ENCODE results near the gene RAB33A. TPM values are rescaled to one million over a fixed set of nuclear protein-coding genes. Genes with fewer than 3 reads are reported as not detected.

Gene RAB33A
- total RNA-seq, 1 donor from 2014 or later, result 1.6 TPM

- Histone ChIP-seq H3K27ac (ENCODE audit: low read depth, low read length) (no peak overlapping the region), H3K4me3 (ENCODE audit: low read length in 3 of 3) (peak overlapping the region; percentile 48 to 67 (median 65)), H3K4me1 (ENCODE audit: control insufficient read depth in 3 of 3, insufficient read depth in 3 of 3, low read length in 3 of 3) (peaks cover 12 to 28% (median 18%) of the 10 kb centered on the region in 3 donors), H3K9me3 (ENCODE audit: control insufficient read depth in 3 of 3, low read length in 3 of 3) (no peaks in the 10 kb centered on the region), H3K27me3 (ENCODE audit: control insufficient read depth in 3 of 3, insufficient read depth in 3 of 3, low read length in 3 of 3) (peaks cover 0 to 13% (median 0%) of the 10 kb centered on the region in 3 donors), H3K9ac (ENCODE audit: low read depth in 1 of 3, low read length in 3 of 3) (peak overlapping the region in 1 of 3 donors; percentile 45), H3K36me3 (ENCODE audit: control insufficient read depth in 3 of 3, insufficient read depth in 3 of 3, low read length in 3 of 3) (no peaks in the 10 kb centered on the region)
Measured at GRCh38 chrX:130170752-130171445, 863 bp upstream of the RAB33A start.

GRCh38 chrX:130172127-130172845 lies 524 bp downstream of the RAB33A start:
- no peaks in the 10 kb centered on the region for H3K36me3 ChIP-seq (ENCODE audit: control insufficient read depth in 3 of 3, insufficient read depth in 3 of 3, low read length in 3 of 3)
- peaks cover 0 to 20% (median 0%) of the 10 kb centered on the region in 3 donors for H3K27me3 ChIP-seq (ENCODE audit: control insufficient read depth in 3 of 3, insufficient read depth in 3 of 3, low read length in 3 of 3)
- H3K9me3 ChIP-seq (ENCODE audit: control insufficient read depth in 3 of 3, low read length in 3 of 3), result no peaks in the 10 kb centered on the region
- H3K4me3 ChIP-seq (ENCODE audit: low read length in 3 of 3), result peak overlapping the region; percentile 54 to 67 (median 65)
- H3K27ac ChIP-seq (ENCODE audit: low read depth, low read length), result peak overlapping the region; percentile 55
- H3K4me1 ChIP-seq (ENCODE audit: control insufficient read depth in 3 of 3, insufficient read depth in 3 of 3, low read length in 3 of 3), result peaks cover 6 to 17% (median 10%) of the 10 kb centered on the region in 3 donors
- peak overlapping the region in 1 of 3 donors; percentile 45 for H3K9ac ChIP-seq (ENCODE audit: low read depth in 1 of 3, low read length in 3 of 3)

- Histone ChIP-seq H3K36me3 (ENCODE audit: control insufficient read depth in 3 of 3, insufficient read depth in 3 of 3, low read length in 3 of 3) (no peaks in the 10 kb centered on the region), H3K4me1 (ENCODE audit: control insufficient read depth in 3 of 3, insufficient read depth in 3 of 3, low read length in 3 of 3) (peaks cover 6 to 17% (median 10%) of the 10 kb centered on the region in 3 donors), H3K27ac (ENCODE audit: low read depth, low read length) (peak overlapping the region; percentile 55), H3K9me3 (ENCODE audit: control insufficient read depth in 3 of 3, low read length in 3 of 3) (no peaks in the 10 kb centered on the region), H3K9ac (ENCODE audit: low read depth in 1 of 3, low read length in 3 of 3) (no peak overlapping the region), H3K27me3 (ENCODE audit: control insufficient read depth in 3 of 3, insufficient read depth in 3 of 3, low read length in 3 of 3) (peaks cover 0 to 22% (median 0%) of the 10 kb centered on the region in 3 donors), H3K4me3 (ENCODE audit: low read length in 3 of 3) (no peak overlapping the region)
Measured at GRCh38 chrX:130173190-130173895, 1.6 kb downstream of the RAB33A start.

- Histone ChIP-seq H3K9ac (ENCODE audit: low read depth in 1 of 3, low read length in 3 of 3) (no peak overlapping the region), H3K4me3 (ENCODE audit: low read length in 3 of 3) (no peak overlapping the region), H3K36me3 (ENCODE audit: control insufficient read depth in 3 of 3, insufficient read depth in 3 of 3, low read length in 3 of 3) (no peaks in the 10 kb centered on the region), H3K9me3 (ENCODE audit: control insufficient read depth in 3 of 3, low read length in 3 of 3) (no peaks in the 10 kb centered on the region), H3K4me1 (ENCODE audit: control insufficient read depth in 3 of 3, insufficient read depth in 3 of 3, low read length in 3 of 3) (peaks cover 6 to 17% (median 10%) of the 10 kb centered on the region in 3 donors), H3K27me3 (ENCODE audit: control insufficient read depth in 3 of 3, insufficient read depth in 3 of 3, low read length in 3 of 3) (peaks cover 0 to 22% (median 0%) of the 10 kb centered on the region in 3 donors), H3K27ac (ENCODE audit: low read depth, low read length) (peak overlapping the region; percentile 55)
Measured at GRCh38 chrX:130174045-130174704, 2.4 kb downstream of the RAB33A start.

DNA sequence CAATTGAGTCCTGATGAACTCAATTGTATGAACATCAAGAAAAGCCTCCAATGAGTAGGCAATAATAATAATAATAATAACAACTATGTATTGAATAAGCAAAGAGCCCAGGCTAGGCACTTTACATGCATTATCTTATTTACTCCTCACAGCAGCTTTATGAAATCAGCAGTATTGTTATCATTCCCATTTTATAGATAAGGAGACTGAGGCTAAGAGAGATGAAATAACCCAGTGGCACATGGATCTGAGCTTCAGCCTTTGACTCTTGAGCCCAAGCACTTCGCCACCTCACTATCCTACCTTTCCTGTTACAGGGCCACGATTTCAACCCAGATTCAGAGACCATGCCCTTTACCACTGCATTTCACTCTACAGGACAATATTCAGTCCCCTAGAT lies 3.2 kb downstream of the RAB33A start:
- Histone ChIP-seq H3K36me3 (ENCODE audit: control insufficient read depth in 3 of 3, insufficient read depth in 3 of 3, low read length in 3 of 3) (no peaks in the 10 kb centered on the region), H3K27ac (ENCODE audit: low read depth, low read length) (no peak overlapping the region), H3K9ac (ENCODE audit: low read depth in 1 of 3, low read length in 3 of 3) (no peak overlapping the region), H3K9me3 (ENCODE audit: control insufficient read depth in 3 of 3, low read length in 3 of 3) (no peaks in the 10 kb centered on the region), H3K4me3 (ENCODE audit: low read length in 3 of 3) (no peak overlapping the region), H3K27me3 (ENCODE audit: control insufficient read depth in 3 of 3, insufficient read depth in 3 of 3, low read length in 3 of 3) (peaks cover 0 to 22% (median 0%) of the 10 kb centered on the region in 3 donors), H3K4me1 (ENCODE audit: control insufficient read depth in 3 of 3, insufficient read depth in 3 of 3, low read length in 3 of 3) (peaks cover 10 to 23% (median 10%) of the 10 kb centered on the region in 3 donors)

DNA sequence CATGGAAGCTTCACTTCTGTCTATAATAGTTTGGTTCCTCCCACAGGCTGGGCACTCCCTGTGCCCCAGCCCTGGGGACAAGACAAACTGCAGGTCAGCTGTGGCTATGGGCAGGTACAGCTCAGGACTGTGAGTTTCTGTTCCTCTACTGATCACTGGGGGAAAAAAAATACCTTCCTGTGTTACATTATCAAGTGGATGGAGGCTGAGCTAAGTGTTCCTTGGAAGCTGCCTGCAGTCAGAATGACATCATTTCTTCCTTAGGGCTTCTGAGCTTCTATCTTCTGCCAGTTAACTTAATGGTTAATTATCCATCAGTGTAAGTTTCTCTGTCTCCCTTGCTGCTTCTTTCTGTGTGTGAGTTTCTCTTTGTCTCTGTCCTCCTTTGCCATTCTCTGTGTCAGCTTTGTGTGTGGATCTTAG lies 4.6 kb downstream of the RAB33A start:
- no peak overlapping the region for H3K4me3 ChIP-seq (ENCODE audit: low read length in 3 of 3)
- no peaks in the 10 kb centered on the region for H3K9me3 ChIP-seq (ENCODE audit: control insufficient read depth in 3 of 3, low read length in 3 of 3)
- H3K27ac ChIP-seq (ENCODE audit: low read depth, low read length), result no peak overlapping the region
- H3K4me1 ChIP-seq (ENCODE audit: control insufficient read depth in 3 of 3, insufficient read depth in 3 of 3, low read length in 3 of 3), result peaks cover 10 to 18% (median 10%) of the 10 kb centered on the region in 3 donors
- peaks cover 0 to 22% (median 0%) of the 10 kb centered on the region in 3 donors for H3K27me3 ChIP-seq (ENCODE audit: control insufficient read depth in 3 of 3, insufficient read depth in 3 of 3, low read length in 3 of 3)
- no peaks in the 10 kb centered on the region for H3K36me3 ChIP-seq (ENCODE audit: control insufficient read depth in 3 of 3, insufficient read depth in 3 of 3, low read length in 3 of 3)
- no peak overlapping the region for H3K9ac ChIP-seq (ENCODE audit: low read depth in 1 of 3, low read length in 3 of 3)

DNA sequence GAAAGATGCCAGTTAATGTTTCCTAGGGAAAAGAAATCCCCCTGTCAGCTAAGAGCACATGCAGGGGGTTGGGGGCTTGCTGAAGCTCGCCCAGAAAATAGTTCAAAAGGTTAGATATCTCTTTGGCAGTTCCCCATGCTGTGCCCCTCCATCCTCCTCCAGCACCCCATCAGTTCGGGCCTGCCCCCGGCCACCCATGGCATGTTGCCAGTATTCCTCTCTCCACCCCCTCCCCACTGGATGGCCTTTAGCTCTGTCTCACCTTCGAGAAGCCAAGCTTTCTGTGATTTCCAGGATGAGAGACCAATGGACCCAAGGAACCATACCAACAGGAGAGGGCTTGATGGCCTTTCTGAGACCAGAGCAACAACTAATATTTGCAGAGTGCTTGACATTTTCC lies 5.2 kb downstream of the RAB33A start:
- H3K27me3 ChIP-seq (ENCODE audit: control insufficient read depth in 3 of 3, insufficient read depth in 3 of 3, low read length in 3 of 3), result peaks cover 0 to 20% (median 0%) of the 10 kb centered on the region in 3 donors
- H3K36me3 ChIP-seq (ENCODE audit: control insufficient read depth in 3 of 3, insufficient read depth in 3 of 3, low read length in 3 of 3), result no peaks in the 10 kb centered on the region
- H3K9ac ChIP-seq (ENCODE audit: low read depth in 1 of 3, low read length in 3 of 3), result no peak overlapping the region
- no peak overlapping the region for H3K4me3 ChIP-seq (ENCODE audit: low read length in 3 of 3)
- H3K4me1 ChIP-seq (ENCODE audit: control insufficient read depth in 3 of 3, insufficient read depth in 3 of 3, low read length in 3 of 3), result peaks cover 8 to 12% (median 9%) of the 10 kb centered on the region in 3 donors
- no peak overlapping the region for H3K27ac ChIP-seq (ENCODE audit: low read depth, low read length)
- H3K9me3 ChIP-seq (ENCODE audit: control insufficient read depth in 3 of 3, low read length in 3 of 3), result no peaks in the 10 kb centered on the region

DNA sequence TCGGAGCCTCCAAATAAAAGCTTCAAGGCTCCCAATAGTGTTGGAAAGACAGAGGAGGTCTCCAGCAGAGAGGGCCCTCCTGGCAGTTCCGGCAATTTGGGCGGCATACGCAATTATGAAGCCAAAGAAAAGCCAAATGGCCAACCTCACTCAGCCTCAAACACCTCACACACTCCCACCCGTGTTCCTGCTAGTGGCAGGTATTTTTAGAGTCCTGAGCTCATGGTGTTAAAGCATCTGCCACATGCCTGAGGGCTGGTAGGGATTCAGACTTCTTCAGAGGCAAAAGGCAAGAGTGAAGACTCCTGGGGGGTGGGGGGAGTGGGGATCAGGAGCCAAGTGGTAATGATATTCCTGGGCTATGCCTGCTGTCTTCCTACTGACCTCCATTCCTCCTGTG lies 7.4 kb downstream of the RAB33A start:
- Histone ChIP-seq H3K9ac (ENCODE audit: low read depth in 1 of 3, low read length in 3 of 3) (no peak overlapping the region), H3K36me3 (ENCODE audit: control insufficient read depth in 3 of 3, insufficient read depth in 3 of 3, low read length in 3 of 3) (no peaks in the 10 kb centered on the region)

GRCh38 chrX:130179579-130180215 lies 7.9 kb downstream of the RAB33A start:
- no peak overlapping the region for H3K27ac ChIP-seq (ENCODE audit: low read depth, low read length)
- no peak overlapping the region for H3K9ac ChIP-seq (ENCODE audit: low read depth in 1 of 3, low read length in 3 of 3)
- no peak overlapping the region for H3K4me3 ChIP-seq (ENCODE audit: low read length in 3 of 3)
- H3K27me3 ChIP-seq (ENCODE audit: control insufficient read depth in 3 of 3, insufficient read depth in 3 of 3, low read length in 3 of 3), result peaks cover 0 to 9% (median 0%) of the 10 kb centered on the region in 3 donors
- H3K36me3 ChIP-seq (ENCODE audit: control insufficient read depth in 3 of 3, insufficient read depth in 3 of 3, low read length in 3 of 3), result no peaks in the 10 kb centered on the region
- H3K9me3 ChIP-seq (ENCODE audit: control insufficient read depth in 3 of 3, low read length in 3 of 3), result no peaks in the 10 kb centered on the region
- peaks cover 0 to 6% (median 5%) of the 10 kb centered on the region in 3 donors for H3K4me1 ChIP-seq (ENCODE audit: control insufficient read depth in 3 of 3, insufficient read depth in 3 of 3, low read length in 3 of 3)

More for the DNA sequence above, 7.4 kb downstream of the RAB33A start:
- no peak overlapping the region for H3K4me3 ChIP-seq (ENCODE audit: low read length in 3 of 3)
- peaks cover 0 to 11% (median 0%) of the 10 kb centered on the region in 3 donors for H3K27me3 ChIP-seq (ENCODE audit: control insufficient read depth in 3 of 3, insufficient read depth in 3 of 3, low read length in 3 of 3)
- H3K27ac ChIP-seq (ENCODE audit: low read depth, low read length), result no peak overlapping the region
- peaks cover 3 to 6% (median 5%) of the 10 kb centered on the region in 3 donors for H3K4me1 ChIP-seq (ENCODE audit: control insufficient read depth in 3 of 3, insufficient read depth in 3 of 3, low read length in 3 of 3)
- H3K9me3 ChIP-seq (ENCODE audit: control insufficient read depth in 3 of 3, low read length in 3 of 3), result no peaks in the 10 kb centered on the region
